HG02623 (cell line): ENCODE measurements around the gene TRIM74.
"Not testable (repeated sequence)": the region's sequence is repeated elsewhere in the genome, so short reads cannot be mapped to it uniquely, and the experiment has no call there.

ENCODE experiments used
- ATAC-seq: cut with Tn5 transposase; IDR thresholded peaks from one replicate; pipeline ENCODE4 v1.9.1; 2021; ENCODE audit warnings: moderate library complexity; ENCODE audit not compliant: unreplicated experiment

The TRIM74 gene

DNA sequence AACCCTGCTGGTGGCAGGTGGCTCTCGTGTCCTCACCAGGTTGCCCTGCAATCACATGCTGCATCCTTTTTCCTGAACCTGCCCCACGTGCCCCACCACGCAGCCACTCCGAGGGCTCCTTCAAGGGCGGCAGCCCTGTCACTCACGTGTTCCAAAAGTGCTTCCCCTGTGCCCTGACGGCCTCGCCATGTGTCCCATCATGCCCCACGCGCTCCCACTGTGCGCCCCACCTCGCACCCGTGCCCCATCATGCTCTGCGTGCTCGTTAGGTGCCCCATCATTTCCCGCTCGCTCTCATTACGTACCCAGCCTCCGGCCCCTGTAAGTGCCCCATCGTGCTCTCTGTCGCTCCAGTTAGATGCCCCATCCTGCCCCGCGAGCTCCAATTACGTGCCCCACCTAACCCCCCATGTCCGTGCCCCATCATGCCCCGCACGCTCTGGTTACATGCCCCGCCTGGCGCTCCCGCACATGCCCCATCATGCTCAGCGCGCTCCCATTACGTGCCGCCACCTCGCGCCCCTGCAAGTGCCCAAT is at the start of gene TRIM74:
TSS of gene TRIM74 (minus strand) at position 487 of the 537 bp plus-strand sequence. CDS start 3,309 bp downstream, outside the sequence.
- not testable (repeated sequence) for ATAC-seq

DNA sequence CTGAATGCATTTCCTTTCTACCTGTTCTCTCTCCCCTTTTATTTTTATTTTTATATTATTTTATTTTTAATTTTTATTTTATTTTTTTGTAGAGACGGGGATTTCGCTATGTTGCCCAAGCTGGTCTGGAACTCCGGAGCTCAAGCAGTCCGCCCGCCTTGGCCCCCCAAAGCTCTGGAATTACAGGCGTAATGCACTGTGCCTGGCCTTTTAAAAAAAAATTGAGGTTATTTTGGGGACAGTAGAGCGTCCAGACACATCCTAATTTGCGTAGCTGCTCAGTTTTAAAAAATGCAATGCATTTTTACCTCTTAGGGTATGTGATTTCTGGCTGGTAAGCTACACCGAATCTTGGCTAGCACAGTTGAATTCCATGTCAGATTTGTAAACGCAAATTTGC is 37.2 kb upstream of the TRIM74 start:
- ATAC-seq, result not testable (repeated sequence)

DNA sequence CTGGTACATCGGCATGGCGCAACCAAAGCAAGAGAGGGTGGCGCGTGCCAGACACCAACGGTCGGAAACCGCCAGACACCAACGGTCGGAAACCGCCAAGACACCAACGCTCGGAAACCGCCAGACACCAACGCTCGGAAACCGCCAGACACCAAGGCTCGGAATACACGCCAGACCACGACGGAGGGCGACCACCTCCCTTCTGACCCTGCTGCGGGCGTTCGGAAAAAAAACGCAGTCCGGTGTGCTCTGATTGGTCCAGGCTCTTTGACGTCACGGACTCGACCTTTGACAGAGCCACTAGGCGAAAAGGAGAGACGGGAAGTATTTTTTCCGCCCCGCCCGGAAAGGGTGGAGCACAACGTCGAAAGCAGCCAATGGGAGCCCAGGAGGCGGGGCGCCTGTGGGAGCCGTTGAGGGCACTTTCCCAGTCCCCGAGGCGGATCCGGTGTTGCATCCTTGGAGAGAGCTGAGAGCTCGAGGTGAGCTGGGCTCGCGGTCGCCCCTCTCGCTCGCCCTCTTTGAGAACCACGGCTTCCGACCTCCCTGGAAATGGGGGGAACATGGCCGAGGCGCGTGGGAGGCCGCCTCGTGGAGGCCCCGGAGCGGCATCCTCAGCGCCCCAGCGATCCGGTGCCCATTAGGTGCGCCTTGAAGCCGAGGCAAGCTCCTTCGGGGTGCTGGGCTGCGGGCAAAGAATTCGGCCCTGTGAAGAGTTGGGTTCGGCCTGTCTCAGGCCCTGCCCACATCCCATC is 36.6 kb upstream of the TRIM74 start:
- ATAC-seq, result peak; percentile 80

DNA sequence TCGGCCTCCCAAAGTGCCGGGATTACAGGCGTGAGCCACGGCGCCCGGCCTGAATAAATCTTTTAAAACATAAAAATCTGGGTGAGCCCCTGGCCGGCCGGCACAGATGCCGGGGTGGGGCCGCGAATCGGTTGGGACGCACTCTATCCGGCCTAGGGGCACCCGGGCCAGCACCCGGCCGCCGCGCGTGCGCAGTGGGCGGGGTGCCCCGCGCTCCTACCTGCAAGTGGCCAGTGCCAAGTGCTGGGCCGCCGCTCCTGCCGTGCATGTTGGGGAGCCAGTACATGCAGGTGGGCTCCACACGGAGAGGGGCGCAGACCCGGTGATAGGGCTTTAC is 36.1 kb upstream of the TRIM74 start:
- ATAC-seq, result peak; percentile 82

DNA sequence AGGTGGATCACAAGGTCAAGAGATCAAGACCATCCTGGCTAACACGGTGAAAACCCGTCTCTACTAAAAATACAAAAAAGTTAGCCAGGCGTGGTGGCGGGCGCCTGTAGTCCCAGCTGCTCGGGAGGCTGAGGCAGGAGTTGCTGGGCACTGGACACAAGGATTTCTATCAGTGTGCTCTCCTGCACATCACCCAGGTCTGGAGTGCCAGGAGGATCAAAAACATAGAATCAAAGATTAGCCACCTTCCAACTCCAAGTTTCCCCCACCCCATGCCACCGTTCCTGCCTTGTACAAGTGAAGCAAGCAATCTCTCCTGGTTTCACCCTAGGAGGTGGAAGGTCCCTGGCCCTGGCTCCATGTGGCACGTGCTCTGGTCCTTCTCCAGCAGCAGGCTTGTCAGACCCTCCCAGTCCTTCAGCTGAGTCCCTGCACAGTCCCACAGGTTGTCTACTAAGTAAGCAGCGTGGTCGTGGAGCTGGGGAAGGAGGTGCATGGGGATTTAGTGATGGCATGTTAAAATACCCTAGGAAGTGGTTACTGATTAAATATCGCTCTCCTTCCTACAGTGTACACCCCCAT is 28.7 kb upstream of the TRIM74 start:
- ATAC-seq, result not testable (repeated sequence)

DNA sequence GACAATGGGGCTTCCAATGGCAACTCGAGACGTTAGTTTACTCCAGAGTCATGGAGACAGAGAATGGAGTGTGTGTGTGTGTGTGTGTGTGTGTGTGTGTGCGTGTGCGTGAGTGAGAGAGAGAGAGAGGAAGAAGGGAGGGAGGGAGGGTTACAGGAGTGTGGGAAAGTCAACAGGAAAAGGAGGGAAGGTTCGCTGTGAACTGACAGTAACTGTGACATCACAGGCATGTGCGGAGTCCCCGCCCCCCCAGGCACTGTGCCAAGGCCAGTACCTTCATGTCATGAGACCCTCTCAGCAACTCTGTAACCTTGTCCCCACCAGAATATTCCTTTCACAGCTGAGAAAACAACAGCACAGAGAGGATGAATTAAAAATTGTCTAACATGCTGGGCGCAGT is 28.2 kb upstream of the TRIM74 start:
- not testable (repeated sequence) for ATAC-seq

DNA sequence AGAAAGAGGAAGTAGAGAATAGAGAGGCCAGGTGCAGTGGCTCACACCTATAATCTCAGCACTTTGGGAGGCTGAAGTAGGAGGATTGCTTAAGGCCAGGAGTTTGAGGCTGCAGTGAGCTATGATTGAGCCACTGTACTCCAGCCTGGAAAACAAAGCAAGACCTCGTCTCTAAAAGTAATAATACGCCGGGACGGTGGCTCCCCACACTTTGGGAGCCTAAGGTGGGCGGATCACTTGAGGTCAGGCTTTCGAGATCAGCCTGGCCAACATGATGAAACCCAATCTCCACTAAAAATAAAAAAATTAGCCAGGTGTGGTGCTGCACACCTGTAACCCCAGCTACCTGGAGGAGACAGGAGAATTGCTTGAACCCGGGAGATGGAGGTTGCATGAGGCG is 26.2 kb upstream of the TRIM74 start:
- ATAC-seq, result not testable (repeated sequence)

DNA sequence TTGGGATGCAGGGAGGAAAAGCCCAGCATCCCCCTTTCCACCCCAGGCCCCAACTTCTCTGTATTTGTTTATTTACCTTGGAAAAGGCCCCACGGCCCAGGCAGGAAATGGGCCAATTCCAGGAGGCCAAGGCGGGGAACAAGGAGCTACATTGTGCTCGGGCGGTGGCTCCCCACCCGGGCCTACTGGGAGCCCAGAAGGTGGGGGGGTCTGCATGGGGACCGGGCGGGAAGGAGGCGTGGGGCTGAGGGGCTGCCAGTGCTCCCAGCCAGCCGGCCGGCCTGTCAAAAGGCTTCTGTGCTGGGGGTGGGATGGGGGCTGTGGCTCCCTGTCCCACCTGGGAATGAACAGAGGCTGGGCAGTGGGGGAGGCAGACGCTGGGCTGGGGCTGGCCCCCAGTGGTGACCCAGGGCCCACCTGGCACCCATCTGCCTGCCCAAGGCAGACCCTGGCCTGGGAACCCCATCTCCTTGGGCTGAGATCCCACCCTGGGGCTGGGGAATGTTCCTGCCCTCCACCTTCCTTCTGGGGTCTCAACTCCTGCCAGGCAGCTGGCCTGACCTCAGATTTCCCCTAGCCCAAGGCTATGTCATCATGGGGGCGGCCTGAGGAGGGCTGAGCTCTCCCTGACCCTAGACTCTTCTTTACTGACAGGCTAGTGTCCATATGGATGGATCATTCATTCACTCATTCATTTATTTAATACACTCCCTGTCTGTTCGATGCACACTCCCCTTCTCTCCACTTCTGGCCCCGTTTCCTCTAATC is 21.1 kb upstream of the TRIM74 start:
- not testable (repeated sequence) for ATAC-seq

DNA sequence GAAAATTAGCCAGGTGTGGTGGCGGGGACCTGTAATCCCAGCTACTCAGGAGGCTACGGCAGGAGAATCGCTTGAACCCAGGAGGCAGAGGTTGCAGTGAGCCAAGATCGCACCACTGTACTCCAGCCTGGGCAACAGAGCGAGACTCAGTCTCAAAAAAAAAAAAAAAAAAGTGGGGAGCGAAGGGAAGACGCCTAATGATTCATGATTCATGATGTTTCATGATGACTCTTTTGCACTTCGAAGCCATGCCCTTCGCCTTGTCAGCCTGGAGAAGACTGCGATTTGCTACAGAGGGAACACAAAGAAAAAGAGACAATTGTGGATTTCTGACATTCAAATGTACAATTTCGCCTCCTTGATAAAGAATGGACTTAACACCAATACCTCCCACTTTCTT is 12.8 kb upstream of the TRIM74 start:
- not testable (repeated sequence) for ATAC-seq

DNA sequence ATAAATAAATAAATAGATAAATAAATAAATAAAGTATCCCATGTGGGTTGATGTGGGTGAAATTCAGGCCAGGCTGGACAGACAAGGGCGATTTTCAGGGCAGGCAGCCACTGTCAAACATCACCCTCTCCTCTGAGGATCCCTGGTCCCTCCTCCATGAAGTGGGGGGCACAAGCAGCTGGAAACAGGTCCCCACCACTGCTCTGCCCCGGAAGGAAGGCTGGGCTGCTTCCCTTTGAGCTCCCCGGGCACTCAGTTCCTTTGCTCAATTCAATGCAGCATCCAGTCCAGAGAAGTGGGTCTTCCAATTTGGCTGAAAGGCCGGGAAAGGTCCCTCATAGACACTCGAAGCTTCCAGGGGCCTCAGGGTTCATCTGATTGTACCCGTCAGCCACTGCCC is 11.1 kb upstream of the TRIM74 start:
- not testable (repeated sequence) for ATAC-seq

DNA sequence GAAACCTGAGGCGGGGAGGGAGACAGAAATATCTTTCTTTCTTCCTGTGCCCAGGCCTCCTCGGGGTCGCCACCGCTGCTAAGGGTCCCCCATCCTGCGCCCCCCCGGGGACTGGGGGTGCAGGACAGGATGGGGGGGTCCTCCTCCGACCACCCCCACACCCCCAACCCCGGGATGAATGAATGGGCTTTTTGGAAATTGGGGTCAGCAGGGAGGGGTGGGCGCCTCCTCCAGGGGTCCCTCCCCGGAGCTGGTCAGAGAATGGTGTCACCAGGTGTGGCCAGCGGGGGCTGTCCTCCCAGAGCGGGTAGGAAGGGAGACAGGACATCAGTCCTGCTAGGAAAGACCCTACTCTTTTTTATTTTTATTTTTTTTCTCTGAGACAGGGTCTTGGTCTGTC is 7.2 kb upstream of the TRIM74 start:
- ATAC-seq, result not testable (repeated sequence)

DNA sequence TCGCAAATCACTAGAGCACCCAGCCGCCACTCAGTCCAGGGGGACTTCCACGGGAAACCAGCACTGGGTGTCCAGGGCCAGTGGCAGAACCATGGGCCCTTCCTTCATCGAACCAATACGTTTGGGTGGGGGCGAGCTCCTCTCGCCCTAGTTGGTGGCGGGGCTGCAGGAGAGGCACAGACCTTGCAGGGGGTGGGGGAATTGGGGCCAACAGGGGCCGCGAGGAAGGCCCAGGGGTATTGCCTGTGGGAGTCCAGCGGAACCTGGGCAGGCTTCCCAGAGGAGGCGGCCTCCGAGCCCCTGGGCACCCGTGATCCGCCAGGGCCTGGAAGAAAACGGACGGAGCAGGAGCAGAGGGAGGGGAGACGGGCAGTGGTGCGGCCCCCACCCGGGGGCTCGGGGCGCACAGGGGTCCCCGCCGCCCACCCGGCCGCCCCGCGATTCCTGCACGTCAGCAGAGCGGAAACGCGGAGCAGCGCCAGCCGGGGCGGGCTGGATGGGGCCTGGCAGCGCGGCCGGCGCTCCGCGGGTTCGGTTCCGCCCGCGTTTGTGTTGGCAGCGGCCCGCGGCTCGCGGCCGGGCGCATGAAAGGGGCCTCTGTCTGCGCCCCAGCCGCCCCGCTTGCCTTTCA is 6.5 kb upstream of the TRIM74 start:
- ATAC-seq, result not testable (repeated sequence)

DNA sequence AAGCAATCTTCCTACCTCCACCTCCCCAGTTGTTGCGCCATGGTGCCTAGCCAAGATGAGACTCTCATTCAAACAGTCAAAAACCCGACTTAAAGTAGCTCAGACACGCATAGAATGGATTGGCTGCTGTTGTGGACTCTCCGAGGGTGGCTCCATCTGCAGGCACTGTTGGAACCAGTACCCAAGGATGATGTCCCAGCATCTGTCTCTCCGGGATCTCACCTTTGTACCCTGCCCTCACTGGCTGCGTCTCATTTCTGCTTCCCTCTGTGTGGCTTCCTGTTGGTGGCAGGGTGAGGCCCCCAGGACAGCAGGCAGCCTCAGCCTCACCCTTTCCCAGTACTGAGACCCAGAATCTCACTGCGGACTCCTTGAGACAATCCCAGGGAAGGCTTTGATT is 5.5 kb upstream of the TRIM74 start:
- not testable (repeated sequence) for ATAC-seq

DNA sequence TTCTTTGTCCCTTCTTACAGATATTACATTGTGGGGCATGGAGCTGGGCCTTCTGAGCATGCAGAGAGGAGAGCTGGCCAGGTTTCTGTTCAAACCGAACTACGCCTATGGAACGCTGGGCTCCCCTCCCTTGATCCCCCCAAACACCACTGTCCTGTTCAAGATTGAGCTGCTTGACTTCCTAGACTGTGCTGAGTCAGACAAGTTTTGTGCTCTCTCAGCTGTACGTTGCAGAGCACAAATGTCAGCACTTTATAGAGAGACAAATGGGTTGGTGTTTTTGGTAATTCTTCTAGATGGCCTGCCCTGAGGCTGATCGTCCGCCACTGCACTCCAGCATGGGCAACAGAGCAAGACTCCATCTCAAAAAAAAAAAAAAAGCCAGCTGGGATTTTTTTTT is 2.2 kb upstream of the TRIM74 start:
- ATAC-seq, result not testable (repeated sequence)

DNA sequence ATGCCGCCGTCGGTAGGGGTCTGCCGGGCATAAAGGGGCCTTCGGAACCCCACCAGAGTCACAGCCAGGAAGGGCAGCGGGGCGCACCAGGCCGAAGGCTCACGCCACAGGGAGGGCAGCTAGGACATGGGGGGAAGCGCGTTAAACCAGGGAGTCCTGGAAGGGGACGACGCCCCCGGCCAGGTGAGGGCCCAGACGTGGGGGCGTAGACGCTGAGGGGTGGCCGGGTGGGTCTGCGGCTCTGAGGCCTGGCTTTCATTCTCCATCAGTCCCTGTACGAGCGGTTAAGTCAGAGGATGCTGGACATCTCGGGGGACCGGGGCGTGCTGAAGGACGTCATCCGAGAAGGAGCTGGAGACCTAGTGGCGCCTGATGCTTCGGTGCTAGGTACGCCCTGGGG is 422 bp upstream of the TRIM74 start:
- ATAC-seq, result not testable (repeated sequence)

DNA sequence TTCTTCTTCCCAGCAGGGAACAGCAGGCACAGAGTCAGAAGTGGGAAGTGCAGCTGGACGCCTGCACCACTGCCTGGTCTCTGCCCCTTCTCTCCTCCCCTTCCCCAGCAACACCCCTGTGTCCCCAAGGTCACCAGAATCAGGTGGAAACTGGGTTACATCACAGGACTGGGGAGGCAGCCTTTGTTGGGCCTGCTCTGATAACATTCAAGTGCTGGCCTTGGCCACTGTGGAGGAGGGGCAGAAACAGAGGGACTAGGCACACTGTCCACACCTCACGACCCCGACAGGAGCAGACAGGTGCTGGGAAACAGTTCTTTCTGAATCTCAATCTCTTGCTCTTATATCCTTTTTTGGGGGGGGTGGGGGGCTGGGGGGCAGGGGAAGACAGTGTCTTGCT is 2.4 kb downstream of the TRIM74 start:
- not testable (repeated sequence) for ATAC-seq

DNA sequence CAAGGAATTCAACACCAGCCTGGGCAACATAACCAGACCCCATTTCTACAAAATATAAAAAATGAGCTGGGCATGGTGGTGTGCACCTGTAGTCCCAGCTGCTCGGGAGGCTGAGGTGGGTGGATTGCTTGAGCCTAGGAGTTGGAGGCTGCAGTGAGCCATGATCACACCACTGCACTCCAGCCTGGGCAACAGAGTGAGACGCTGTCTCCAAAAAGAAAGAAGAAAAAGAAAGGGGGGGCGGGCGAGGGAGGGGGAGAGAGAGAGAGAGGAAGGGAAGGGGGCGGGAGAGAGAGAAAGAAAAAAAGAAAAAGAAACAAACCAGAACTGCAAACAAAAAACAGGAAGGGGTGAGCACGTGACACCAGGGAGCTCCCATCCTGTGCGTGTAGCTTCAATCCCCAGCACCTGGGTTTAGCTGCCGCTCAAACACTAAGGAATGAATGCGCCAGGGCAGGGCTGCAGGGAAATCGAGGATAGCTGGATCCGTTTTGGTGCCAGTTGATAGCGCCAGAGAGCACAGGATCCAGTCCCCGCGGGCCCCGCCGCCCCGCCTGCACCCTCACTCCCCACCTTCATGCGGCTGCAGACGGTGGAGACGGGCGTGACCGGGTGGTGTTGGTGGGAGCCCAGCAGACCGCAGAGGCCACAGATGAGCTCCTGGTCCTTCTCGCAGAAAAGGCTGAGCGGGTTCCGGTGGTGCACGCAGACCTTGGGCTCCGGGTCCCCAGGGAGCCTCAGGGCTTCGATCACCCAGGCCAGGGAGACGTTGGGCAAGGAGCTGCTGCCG is 3.9 kb downstream of the TRIM74 start:
- ATAC-seq, result not testable (repeated sequence)

DNA sequence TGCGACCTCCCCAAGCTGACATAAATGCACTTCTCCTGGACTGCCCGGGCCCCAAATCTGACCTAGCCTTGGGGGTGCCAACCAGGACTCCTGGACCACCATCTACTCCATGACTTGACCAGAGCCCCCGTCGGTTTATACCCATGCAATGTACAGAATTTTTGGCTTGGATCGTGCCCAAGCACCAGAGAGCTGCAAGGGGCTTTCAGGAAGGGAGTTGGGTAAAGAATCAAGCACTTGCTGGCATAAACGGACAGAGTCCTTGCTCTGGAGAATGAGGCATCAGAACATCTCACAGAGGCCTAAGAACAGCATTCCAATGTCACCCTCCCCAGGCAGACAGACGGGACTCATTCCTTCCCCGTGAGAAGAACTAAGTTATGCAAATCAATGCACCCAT is 6.2 kb downstream of the TRIM74 start:
- ATAC-seq, result not testable (repeated sequence)

DNA sequence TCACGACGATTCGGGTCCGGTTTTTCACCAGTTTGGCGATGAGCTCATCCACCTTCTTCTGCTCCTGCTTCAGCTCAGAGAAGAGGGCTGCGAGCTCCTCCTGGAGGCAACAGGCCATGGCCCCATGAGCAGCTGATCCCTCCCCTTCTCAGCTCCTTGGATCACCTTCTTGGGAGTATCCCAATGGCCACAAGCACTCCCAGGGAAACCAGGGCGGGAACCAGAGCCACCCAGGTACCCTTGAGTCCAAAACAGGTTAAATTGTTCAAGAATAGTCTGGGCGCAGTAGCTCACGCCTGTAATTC is 8.0 kb downstream of the TRIM74 start:
- ATAC-seq, result not testable (repeated sequence)

DNA sequence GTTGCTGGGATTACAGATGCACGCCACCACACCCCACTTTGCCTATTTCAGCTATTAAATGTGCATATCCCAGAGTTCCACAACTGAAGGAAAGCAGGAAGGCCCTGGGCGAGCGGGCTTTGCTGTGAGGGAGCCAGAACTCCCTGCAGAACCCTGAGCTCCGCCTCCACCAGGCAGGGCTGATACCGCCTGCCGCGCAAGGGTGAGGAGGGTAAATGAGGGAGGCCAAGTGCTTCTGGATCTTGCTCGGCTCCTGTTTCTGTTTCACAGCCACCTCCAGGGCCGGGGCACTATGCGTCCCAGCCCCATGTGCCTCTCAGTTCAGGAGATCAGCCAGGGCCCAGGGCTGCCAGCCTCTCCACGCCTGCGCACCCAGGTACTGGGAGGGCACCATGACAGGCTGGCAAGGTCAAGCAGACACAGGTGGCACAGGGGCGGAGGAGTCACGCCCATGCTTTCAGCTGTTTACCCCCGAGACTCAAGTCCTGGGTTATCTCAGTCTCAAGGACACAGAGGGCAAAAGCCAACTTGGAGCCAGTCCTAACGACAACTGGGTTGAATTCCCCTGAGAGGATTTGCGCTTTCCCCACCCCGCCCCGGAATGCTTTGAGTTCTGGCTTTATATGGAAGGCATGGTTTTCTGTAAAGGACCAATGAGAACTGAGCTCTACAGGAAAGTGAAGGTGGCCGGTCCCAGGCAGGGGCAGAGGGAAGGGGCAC is 8.5 kb downstream of the TRIM74 start:
- not testable (repeated sequence) for ATAC-seq
